Activated naive CD8-positive, alpha-beta T cell (primary cell): ENCODE measurements around the gene PLP2.

Experiments used
- H3K27ac Mint-ChIP-seq: one replicate; pipeline ENCODE4 v1.8.0; 2021; ENCODE audit warnings: mixed read lengths
- H3K27me3 Mint-ChIP-seq: one replicate; pipeline ENCODE4 v1.8.0; 2021; ENCODE audit warnings: mixed read lengths
- H3K36me3 Mint-ChIP-seq: one replicate; pipeline ENCODE4 v1.8.0; 2021; ENCODE audit warnings: mixed read lengths
- H3K4me1 Mint-ChIP-seq: one replicate; pipeline ENCODE4 v1.8.0; 2021; ENCODE audit warnings: low read depth, mixed read lengths
- H3K4me3 Mint-ChIP-seq: one replicate; pipeline ENCODE4 v1.8.0; 2021; ENCODE audit warnings: mild to moderate bottlenecking, mixed read lengths
- H3K9me3 Mint-ChIP-seq: one replicate; pipeline ENCODE4 v1.8.0; 2021; ENCODE audit warnings: low read depth, mixed read lengths

PLP2 gene

GRCh38 chrX:49205443-49205842 is 33.7 kb downstream of the PLP2 start:
- H3K27me3 Mint-ChIP-seq, result no peaks in the 10 kb centered on the region
- H3K27ac Mint-ChIP-seq, result no peak overlapping the region
- no peaks in the 10 kb centered on the region for H3K36me3 Mint-ChIP-seq
- peaks cover 4% of the 10 kb centered on the region for H3K4me1 Mint-ChIP-seq
- no peak overlapping the region for H3K4me3 Mint-ChIP-seq
- no peaks in the 10 kb centered on the region for H3K9me3 Mint-ChIP-seq

GRCh38 chrX:49206543-49206942 is 34.8 kb downstream of the PLP2 start:
- no peaks in the 10 kb centered on the region for H3K9me3 Mint-ChIP-seq
- no peaks in the 10 kb centered on the region for H3K36me3 Mint-ChIP-seq
- peaks cover 1% of the 10 kb centered on the region for H3K4me1 Mint-ChIP-seq
- no peak overlapping the region for H3K27ac Mint-ChIP-seq
- no peaks in the 10 kb centered on the region for H3K27me3 Mint-ChIP-seq
- H3K4me3 Mint-ChIP-seq, result no peak overlapping the region

- no peak overlapping the region for H3K4me3 Mint-ChIP-seq
- H3K27me3 Mint-ChIP-seq, result no peaks in the 10 kb centered on the region
- H3K4me1 Mint-ChIP-seq, result peaks cover 1% of the 10 kb centered on the region
- H3K9me3 Mint-ChIP-seq, result no peaks in the 10 kb centered on the region
- H3K27ac Mint-ChIP-seq, result no peak overlapping the region
- no peaks in the 10 kb centered on the region for H3K36me3 Mint-ChIP-seq
Observed at GRCh38 chrX:49208399-49208798, 36.7 kb downstream of the PLP2 start.

GRCh38 chrX:49209434-49210251 is 37.9 kb downstream of the PLP2 start:
- Mint-ChIP-seq H3K4me1 (peaks cover 1% of the 10 kb centered on the region), H3K27me3 (no peaks in the 10 kb centered on the region), H3K27ac (no peak overlapping the region), H3K9me3 (no peaks in the 10 kb centered on the region), H3K36me3 (no peaks in the 10 kb centered on the region), H3K4me3 (peak overlapping the region; percentile 13)

GRCh38 chrX:49210406-49210805 is 38.7 kb downstream of the PLP2 start:
- no peaks in the 10 kb centered on the region for H3K36me3 Mint-ChIP-seq
- H3K27ac Mint-ChIP-seq, result no peak overlapping the region
- no peak overlapping the region for H3K4me3 Mint-ChIP-seq
- H3K27me3 Mint-ChIP-seq, result no peaks in the 10 kb centered on the region
- H3K4me1 Mint-ChIP-seq, result peaks cover 1% of the 10 kb centered on the region
- no peaks in the 10 kb centered on the region for H3K9me3 Mint-ChIP-seq

GRCh38 chrX:49211074-49211473 is 39.4 kb downstream of the PLP2 start:
- peaks cover 1% of the 10 kb centered on the region for H3K4me1 Mint-ChIP-seq
- no peaks in the 10 kb centered on the region for H3K36me3 Mint-ChIP-seq
- H3K27me3 Mint-ChIP-seq, result no peaks in the 10 kb centered on the region
- no peaks in the 10 kb centered on the region for H3K9me3 Mint-ChIP-seq
- H3K4me3 Mint-ChIP-seq, result no peak overlapping the region
- no peak overlapping the region for H3K27ac Mint-ChIP-seq

GRCh38 chrX:49212209-49212608 is 40.5 kb downstream of the PLP2 start:
- no peak overlapping the region for H3K4me3 Mint-ChIP-seq
- H3K9me3 Mint-ChIP-seq, result no peaks in the 10 kb centered on the region
- no peak overlapping the region for H3K27ac Mint-ChIP-seq
- H3K4me1 Mint-ChIP-seq, result peaks cover 1% of the 10 kb centered on the region
- no peaks in the 10 kb centered on the region for H3K36me3 Mint-ChIP-seq
- no peaks in the 10 kb centered on the region for H3K27me3 Mint-ChIP-seq

- no peak overlapping the region for H3K4me3 Mint-ChIP-seq
- H3K4me1 Mint-ChIP-seq, result peaks cover 1% of the 10 kb centered on the region
- H3K9me3 Mint-ChIP-seq, result no peaks in the 10 kb centered on the region
- no peaks in the 10 kb centered on the region for H3K36me3 Mint-ChIP-seq
- no peak overlapping the region for H3K27ac Mint-ChIP-seq
- H3K27me3 Mint-ChIP-seq, result no peaks in the 10 kb centered on the region
Observed at GRCh38 chrX:49212861-49213260, 41.2 kb downstream of the PLP2 start.

- no peaks in the 10 kb centered on the region for H3K36me3 Mint-ChIP-seq
- H3K4me3 Mint-ChIP-seq, result no peak overlapping the region
- no peaks in the 10 kb centered on the region for H3K4me1 Mint-ChIP-seq
- no peaks in the 10 kb centered on the region for H3K27me3 Mint-ChIP-seq
- no peak overlapping the region for H3K27ac Mint-ChIP-seq
- no peaks in the 10 kb centered on the region for H3K9me3 Mint-ChIP-seq
Observed at GRCh38 chrX:49214416-49214815, 42.7 kb downstream of the PLP2 start.

GRCh38 chrX:49214996-49215526 is 43.4 kb downstream of the PLP2 start:
- H3K4me3 Mint-ChIP-seq, result no peak overlapping the region
- no peaks in the 10 kb centered on the region for H3K9me3 Mint-ChIP-seq
- peaks cover 2% of the 10 kb centered on the region for H3K4me1 Mint-ChIP-seq
- no peaks in the 10 kb centered on the region for H3K36me3 Mint-ChIP-seq
- H3K27me3 Mint-ChIP-seq, result no peaks in the 10 kb centered on the region
- no peak overlapping the region for H3K27ac Mint-ChIP-seq

GRCh38 chrX:49220100-49220499 is 48.4 kb downstream of the PLP2 start:
- H3K4me1 Mint-ChIP-seq, result peaks cover 2% of the 10 kb centered on the region
- H3K36me3 Mint-ChIP-seq, result no peaks in the 10 kb centered on the region
- H3K27ac Mint-ChIP-seq, result no peak overlapping the region
- H3K9me3 Mint-ChIP-seq, result no peaks in the 10 kb centered on the region
- no peaks in the 10 kb centered on the region for H3K27me3 Mint-ChIP-seq
- H3K4me3 Mint-ChIP-seq, result no peak overlapping the region

- Mint-ChIP-seq H3K4me1 (peaks cover 2% of the 10 kb centered on the region), H3K36me3 (no peaks in the 10 kb centered on the region), H3K27ac (no peak overlapping the region), H3K4me3 (no peak overlapping the region), H3K9me3 (no peaks in the 10 kb centered on the region), H3K27me3 (no peaks in the 10 kb centered on the region)
Observed at GRCh38 chrX:49221868-49222267, 50.2 kb downstream of the PLP2 start.
